PC-3 (cell line): ENCODE data around the gene SDK2. TPM values are rescaled to one million over a fixed set of nuclear protein-coding genes. Genes with fewer than 3 reads are reported as not detected.

ENCODE experiments used
- ATAC-seq: fragments of 200-7000 bp; cut with Tn5 transposase; 2 replicates; pipeline ENCODE4 v1.9.1; 2020; ENCODE audit warnings: mild to moderate bottlenecking, moderate library complexity
- BruUV-seq: library from RNA; stranded (reverse); fragments of 400-500 nt; replicated peaks from 2 replicates; lab custom pipeline; 2021; lab: Mats Ljungman, UMichigan
- CTCF ChIA-PET: fragments of 300-600 bp; sonication (Branson Sonifier 250); formaldehyde crosslinking; loops from one replicate; lab custom pipeline; 2022; ENCODE audit warnings: antibody characterized with exemption; lab: Charles Lee
- POLR2A ChIA-PET: fragments of 300-600 bp; sonication (Branson Sonifier 250); formaldehyde crosslinking; loops from one replicate; lab custom pipeline; 2022; ENCODE audit warnings: antibody characterized with exemption; ENCODE audit not compliant: unreplicated experiment; lab: Charles Lee
- DNase-seq: peaks from one replicate; pipeline ENCODE4 v3.0.0-alpha.2; 2015
- H2AFZ ChIP-seq: fragments of 300-600 bp; sonication (generic); 2 replicates; pipeline ENCODE4 v1.6.0; 2016; ENCODE audit warnings: antibody characterized with exemption, low read length
- H3F3A ChIP-seq: fragments of 300-600 bp; sonication (generic); one replicate; pipeline ENCODE4 v1.6.0; 2017; ENCODE audit warnings: antibody characterized with exemption, low read length, control low read depth, mild to moderate bottlenecking; ENCODE audit not compliant: unreplicated experiment
- H3K27ac ChIP-seq: fragments of 300-600 bp; sonication (generic); 2 replicates; pipeline ENCODE4 v1.5.1; 2016; ENCODE audit warnings: mild to moderate bottlenecking, low read length
- H3K27me3 ChIP-seq: fragments of 300-600 bp; sonication (generic); 2 replicates; pipeline ENCODE4 v1.6.1; 2016; ENCODE audit warnings: low read length, mixed read lengths
- H3K36me3 ChIP-seq: fragments of 300-600 bp; sonication (generic); 2 replicates; pipeline ENCODE4 v1.6.1; 2016; ENCODE audit warnings: low read depth, mixed run types, low read length, mixed read lengths
- H3K4me1 ChIP-seq: fragments of 300-600 bp; sonication (generic); 2 replicates; pipeline ENCODE4 v1.5.1; 2016; ENCODE audit warnings: low read length; ENCODE audit not compliant: insufficient read depth
- H3K4me2 ChIP-seq: fragments of 300-600 bp; sonication (generic); 2 replicates; pipeline ENCODE4 v1.6.0; 2016; ENCODE audit warnings: low read length
- H3K4me3 ChIP-seq: fragments of 300-600 bp; sonication (generic); 2 replicates; pipeline ENCODE4 v1.5.1; 2016; ENCODE audit warnings: mild to moderate bottlenecking, low read length, mixed read lengths
- H3K79me2 ChIP-seq: fragments of 300-600 bp; sonication (generic); 2 replicates; pipeline ENCODE4 v1.6.1; 2017; ENCODE audit warnings: low read length, mixed read lengths
- H3K9ac ChIP-seq: fragments of 300-600 bp; sonication (generic); 2 replicates; pipeline ENCODE4 v1.6.0; 2016; ENCODE audit warnings: mild to moderate bottlenecking, low read length
- H3K9me2 ChIP-seq: fragments of 300-600 bp; sonication (generic); replicated peaks from 2 replicates; pipeline ENCODE4 v1.6.1; 2016; ENCODE audit warnings: mixed run types, low read length, mixed read lengths
- H3K9me3 ChIP-seq: fragments of 300-600 bp; sonication (generic); 2 replicates; pipeline ENCODE4 v1.6.1; 2016; ENCODE audit warnings: low read length, mixed read lengths
- H4K20me1 ChIP-seq: fragments of 300-600 bp; sonication (generic); 2 replicates; pipeline ENCODE4 v1.6.1; 2016; ENCODE audit warnings: low read length, mixed read lengths
- CTCF ChIP-seq: fragments of 300-600 bp; sonication (generic); conservative IDR thresholded peaks from 2 replicates; pipeline ENCODE4 v1.5.1; 2017; ENCODE audit warnings: antibody characterized with exemption, low read depth, mild to moderate bottlenecking, low read length
- EZH2 ChIP-seq: fragments of 300-600 bp; sonication (generic); IDR thresholded peaks from one replicate; pipeline ENCODE4 v1.6.1; 2017; ENCODE audit warnings: antibody characterized with exemption, mild to moderate bottlenecking, low read length; ENCODE audit not compliant: unreplicated experiment
- EZH2phosphoT487 ChIP-seq: fragments of 300-600 bp; sonication (generic); IDR thresholded peaks from 2 replicates; pipeline ENCODE4 v1.6.1; 2018; ENCODE audit warnings: mild to moderate bottlenecking, antibody characterized with exemption, low read length, borderline replicate concordance
- intact Hi-C: fragments of 100-400 bp; cut with micrococcal nuclease; formaldehyde crosslinking; loops from 2 replicates; pipeline ENCODE4 v1.9.0; 2023
- total RNA-seq: library from RNA; depleted of rRNA; stranded (reverse); fragments of >200 nt; gene quantifications from 2 replicates; pipeline ENCODE4 v1.2.3, GENCODE V29; 2014

SDK2 gene
- total RNA-seq, 1 experiment from 2014 or later, result 0.07 TPM

- no peak for DNase-seq
- H3K36me3 ChIP-seq, result no peaks in the 10 kb centered on the region
- TF ChIP-seq EZH2 (no peak), CTCF (no peak), EZH2phosphoT487 (no peak)
- no peaks in the 10 kb centered on the region for H3K4me1 ChIP-seq
- H3K79me2 ChIP-seq, result no peaks in the 10 kb centered on the region
- no peak overlapping the region for H2AFZ ChIP-seq
- H3K27ac ChIP-seq, result no peak overlapping the region
- ChIA-PET CTCF (no interaction called here), POLR2A (no interaction called here)
- no peaks in the 10 kb centered on the region for H3F3A ChIP-seq
- H3K9ac ChIP-seq, result no peak overlapping the region
- no peaks in the 10 kb centered on the region for H3K9me2 ChIP-seq
- ATAC-seq, result no peak
- no TSS peak for BruUV-seq
- no peaks in the 10 kb centered on the region; the same call in 1 of the 2 replicates for H3K9me3 ChIP-seq
- intact Hi-C loops, result no loop called here
- H3K27me3 ChIP-seq, result peaks cover 22% of the 10 kb centered on the region; the same call in 1 of the 2 replicates
- no peak overlapping the region for H3K4me3 ChIP-seq
- H3K4me2 ChIP-seq, result no peak overlapping the region
- no peaks in the 10 kb centered on the region for H4K20me1 ChIP-seq
Measured at GRCh38 chr17:73439597-73439996, 204.6 kb downstream of the SDK2 start.

- no peak for TF ChIP-seq CTCF
- no peak for TF ChIP-seq EZH2phosphoT487
- no peak for TF ChIP-seq EZH2
- intact Hi-C loops, result no loop called here
- Histone ChIP-seq H4K20me1 (no peaks in the 10 kb centered on the region), H3K4me2 (no peak overlapping the region), H3K4me1 (no peaks in the 10 kb centered on the region), H3K27me3 (peaks cover 22% of the 10 kb centered on the region; the same call in 1 of the 2 replicates), H3K9me3 (no peaks in the 10 kb centered on the region; the same call in 1 of the 2 replicates), H3K27ac (no peak overlapping the region), H3K9ac (no peak overlapping the region), H3K9me2 (no peaks in the 10 kb centered on the region), H3F3A (no peaks in the 10 kb centered on the region), H3K4me3 (no peak overlapping the region), H3K36me3 (no peaks in the 10 kb centered on the region), H3K79me2 (no peaks in the 10 kb centered on the region), H2AFZ (no peak overlapping the region)
- BruUV-seq, result no TSS peak
- DNase-seq (no peak), ATAC-seq (no peak)
- CTCF ChIA-PET, result interaction anchor here (0.6 kb wide), 1 partner anchor 17 kb away, joined by 9 read pairs; no protein-coding TSS in a partner anchor
- POLR2A ChIA-PET, result no interaction called here
Measured at GRCh38 chr17:73437826-73438225, 206.4 kb downstream of the SDK2 start.

GRCh38 chr17:73436954-73437353 is 207.3 kb downstream of the SDK2 start:
- Histone ChIP-seq H3K36me3 (no peaks in the 10 kb centered on the region), H4K20me1 (no peaks in the 10 kb centered on the region), H3K27ac (no peak overlapping the region), H3F3A (no peaks in the 10 kb centered on the region), H3K9me3 (no peaks in the 10 kb centered on the region; the same call in 1 of the 2 replicates), H3K4me1 (no peaks in the 10 kb centered on the region), H3K27me3 (peaks cover 22% of the 10 kb centered on the region; the same call in 1 of the 2 replicates), H2AFZ (no peak overlapping the region), H3K79me2 (no peaks in the 10 kb centered on the region), H3K9me2 (no peaks in the 10 kb centered on the region), H3K4me3 (no peak overlapping the region), H3K9ac (no peak overlapping the region), H3K4me2 (no peak overlapping the region)
- POLR2A ChIA-PET, result no interaction called here
- intact Hi-C loops, result no loop called here
- CTCF ChIA-PET, result no interaction called here
- ATAC-seq (no peak), DNase-seq (no peak)
- TF ChIP-seq EZH2phosphoT487 (no peak), EZH2 (no peak), CTCF (no peak)
- BruUV-seq, result no TSS peak
